Endothelial cell (in vitro differentiated cells): ENCODE results near the gene TNNI2. TPM values are rescaled to one million over a fixed set of nuclear protein-coding genes. Genes with fewer than 3 reads are reported as not detected.

ENCODE experiments used
- DNase-seq: peaks from one replicate; pipeline ENCODE4 v3.0.0; 2021; ENCODE audit warnings: low spot score
- H3K27ac Mint-ChIP-seq: one replicate; pipeline ENCODE4 v1.8.0; 2021; ENCODE audit warnings: mixed read lengths, inconsistent platforms; ENCODE audit not compliant: unreplicated experiment
- H3K27me3 Mint-ChIP-seq: one replicate; pipeline ENCODE4 v1.8.0; 2021; ENCODE audit warnings: mild to moderate bottlenecking, moderate library complexity, mixed read lengths, inconsistent platforms; ENCODE audit not compliant: unreplicated experiment
- H3K36me3 Mint-ChIP-seq: one replicate; pipeline ENCODE4 v1.8.0; 2021; ENCODE audit warnings: mild to moderate bottlenecking, low read depth, mixed read lengths, inconsistent platforms; ENCODE audit not compliant: unreplicated experiment
- H3K4me1 Mint-ChIP-seq: one replicate; pipeline ENCODE4 v1.8.0; 2021; ENCODE audit warnings: mild to moderate bottlenecking, mixed read lengths, inconsistent platforms; ENCODE audit not compliant: unreplicated experiment
- H3K4me3 Mint-ChIP-seq: one replicate; pipeline ENCODE4 v1.8.0; 2021; ENCODE audit warnings: mild to moderate bottlenecking, mixed read lengths, inconsistent platforms; ENCODE audit not compliant: unreplicated experiment
- H3K9me3 Mint-ChIP-seq: one replicate; pipeline ENCODE4 v1.8.0; 2021; ENCODE audit warnings: mixed read lengths, inconsistent platforms; ENCODE audit not compliant: unreplicated experiment
- total RNA-seq: library from RNA; stranded (reverse); fragmentation: NEBNext Ultra II Directional; extraction: Animal tissue kit (Norgen Biotek cat#: 25700); gene quantifications from one replicate; pipeline ENCODE4 v1.2.1, GENCODE V29; 2021; ENCODE audit not compliant: unreplicated experiment
- TF ChIP-seq, protein P1 (sequence below): fragments of 200-600 bp; sonication (generic); IDR thresholded peaks from one replicate; pipeline ENCODE4 v1.5.0; 2021; ENCODE audit warnings: antibody characterized with exemption; ENCODE audit not compliant: unreplicated experiment

Gene TNNI2
- total RNA-seq, 1 donor from 2014 or later: not detected

DNA sequence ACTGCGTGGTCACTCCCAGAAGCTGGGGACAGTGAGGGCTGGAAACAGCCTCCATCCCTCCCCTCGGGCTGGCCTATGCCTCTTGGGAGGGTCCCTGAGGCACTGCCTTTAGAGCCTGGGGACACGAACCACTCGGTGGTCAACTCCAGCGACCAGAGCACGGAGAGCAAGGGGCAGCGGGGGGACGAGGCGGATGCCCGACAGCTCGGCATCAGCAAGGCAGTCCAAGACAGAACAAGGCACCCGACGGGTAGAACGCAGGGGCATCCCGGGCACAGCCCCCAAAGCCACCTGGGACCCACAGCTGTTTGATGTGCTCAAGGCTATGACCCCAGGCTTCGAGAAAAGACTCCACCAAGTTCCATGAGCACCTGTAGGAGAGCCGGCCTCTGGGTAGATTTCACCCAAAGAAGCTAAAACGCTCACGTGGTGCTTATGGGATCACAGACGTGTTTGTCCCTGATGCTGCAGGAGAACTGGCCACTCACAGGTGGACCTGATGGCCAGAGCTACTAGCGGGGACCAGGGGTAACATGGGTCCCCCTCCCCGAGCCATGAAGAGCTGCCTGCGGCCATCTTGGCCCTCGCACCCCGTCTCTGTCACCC lies 13.6 kb downstream of the TNNI2 start:
- Mint-ChIP-seq H3K9me3 (no peaks in the 10 kb centered on the region), H3K27ac (no peak overlapping the region), H3K4me1 (no peaks in the 10 kb centered on the region), H3K27me3 (peaks cover 10% of the 10 kb centered on the region), H3K4me3 (no peak overlapping the region), H3K36me3 (no peaks in the 10 kb centered on the region)
- TF ChIP-seq, protein P1, sequence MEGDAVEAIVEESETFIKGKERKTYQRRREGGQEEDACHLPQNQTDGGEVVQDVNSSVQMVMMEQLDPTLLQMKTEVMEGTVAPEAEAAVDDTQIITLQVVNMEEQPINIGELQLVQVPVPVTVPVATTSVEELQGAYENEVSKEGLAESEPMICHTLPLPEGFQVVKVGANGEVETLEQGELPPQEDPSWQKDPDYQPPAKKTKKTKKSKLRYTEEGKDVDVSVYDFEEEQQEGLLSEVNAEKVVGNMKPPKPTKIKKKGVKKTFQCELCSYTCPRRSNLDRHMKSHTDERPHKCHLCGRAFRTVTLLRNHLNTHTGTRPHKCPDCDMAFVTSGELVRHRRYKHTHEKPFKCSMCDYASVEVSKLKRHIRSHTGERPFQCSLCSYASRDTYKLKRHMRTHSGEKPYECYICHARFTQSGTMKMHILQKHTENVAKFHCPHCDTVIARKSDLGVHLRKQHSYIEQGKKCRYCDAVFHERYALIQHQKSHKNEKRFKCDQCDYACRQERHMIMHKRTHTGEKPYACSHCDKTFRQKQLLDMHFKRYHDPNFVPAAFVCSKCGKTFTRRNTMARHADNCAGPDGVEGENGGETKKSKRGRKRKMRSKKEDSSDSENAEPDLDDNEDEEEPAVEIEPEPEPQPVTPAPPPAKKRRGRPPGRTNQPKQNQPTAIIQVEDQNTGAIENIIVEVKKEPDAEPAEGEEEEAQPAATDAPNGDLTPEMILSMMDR: no peak
- DNase-seq: no peak

DNA sequence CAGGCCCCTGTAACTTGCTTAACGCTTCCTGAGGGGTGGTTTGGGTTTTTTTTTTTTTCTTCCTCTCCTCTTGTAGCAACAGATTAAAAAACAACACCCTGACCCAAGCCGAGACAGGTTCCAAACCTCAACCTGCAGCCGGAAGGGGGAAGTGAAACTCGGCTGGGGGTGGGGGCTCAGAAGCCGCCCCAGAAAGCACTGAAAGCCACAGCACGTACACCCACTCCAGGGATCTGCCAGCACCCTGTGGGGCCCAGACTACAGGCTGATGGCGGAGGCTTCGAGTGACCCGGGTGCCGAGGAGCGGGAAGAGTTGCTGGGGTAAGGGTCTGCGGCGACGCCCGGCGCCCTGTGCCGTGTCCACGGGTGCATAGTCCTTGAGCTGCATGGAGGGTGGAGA lies 14.1 kb downstream of the TNNI2 start, which contains the start of gene LSP1:
Gene LSP1, plus strand, starts transcription at position 208 of the 400 bp plus-strand sequence. Its CDS starts 61 bp downstream, at position 269.
- H3K27ac Mint-ChIP-seq: no peak within 1 kb of the TSS
- no peaks in the 10 kb centered on the region for H3K4me1 Mint-ChIP-seq
- no peak within 1 kb of the TSS for H3K4me3 Mint-ChIP-seq
- TF ChIP-seq, protein P1: no peak
- peaks cover 10% of the 10 kb centered on the region for H3K27me3 Mint-ChIP-seq
- no peak for DNase-seq
- H3K36me3 Mint-ChIP-seq: no peaks in the 10 kb centered on the region
- no peaks in the 10 kb centered on the region for H3K9me3 Mint-ChIP-seq

DNA sequence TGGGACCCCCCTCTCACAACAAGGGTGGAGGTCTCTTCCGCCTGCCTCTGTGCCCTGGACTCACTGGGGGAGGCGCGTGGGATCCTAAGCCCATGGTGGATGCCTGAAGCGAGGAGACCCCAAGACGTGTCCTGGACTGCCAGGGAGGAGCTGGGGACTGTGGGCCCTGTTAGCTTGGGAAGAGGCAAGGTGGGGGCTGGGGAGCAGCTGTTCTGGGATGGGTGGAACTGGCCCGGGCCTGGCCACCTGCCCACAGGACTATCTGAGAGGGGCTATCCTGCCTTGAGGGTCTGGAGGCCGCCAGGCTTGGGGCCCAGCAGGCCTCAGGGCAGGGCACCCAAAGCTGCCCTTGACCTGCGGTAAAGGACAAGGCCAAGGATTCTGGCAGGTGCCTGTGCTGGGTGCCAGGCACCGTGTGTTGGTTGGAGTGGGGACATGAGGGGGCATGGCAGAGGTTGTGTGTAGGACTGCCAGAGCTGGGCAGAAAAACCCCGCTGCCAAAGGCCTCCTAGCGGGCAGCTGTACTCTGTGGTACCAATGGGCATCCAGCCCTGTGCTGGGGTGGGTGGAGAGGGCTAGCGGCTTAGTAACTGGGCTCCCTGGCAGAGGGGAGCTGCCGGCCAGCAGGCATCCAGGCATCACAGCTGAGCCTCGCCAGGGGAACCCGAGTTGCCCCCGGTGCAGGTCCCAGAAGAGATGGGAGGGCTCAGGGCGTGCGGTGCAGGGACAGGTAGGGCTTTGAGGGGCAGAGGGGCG lies 14.8 kb downstream of the TNNI2 start:
- H3K4me1 Mint-ChIP-seq: no peaks in the 10 kb centered on the region
- no peaks in the 10 kb centered on the region for H3K36me3 Mint-ChIP-seq
- TF ChIP-seq, protein P1: no peak
- H3K4me3 Mint-ChIP-seq: no peak overlapping the region
- DNase-seq: no peak
- no peaks in the 10 kb centered on the region for H3K9me3 Mint-ChIP-seq
- no peak overlapping the region for H3K27ac Mint-ChIP-seq
- peaks cover 10% of the 10 kb centered on the region for H3K27me3 Mint-ChIP-seq

DNA sequence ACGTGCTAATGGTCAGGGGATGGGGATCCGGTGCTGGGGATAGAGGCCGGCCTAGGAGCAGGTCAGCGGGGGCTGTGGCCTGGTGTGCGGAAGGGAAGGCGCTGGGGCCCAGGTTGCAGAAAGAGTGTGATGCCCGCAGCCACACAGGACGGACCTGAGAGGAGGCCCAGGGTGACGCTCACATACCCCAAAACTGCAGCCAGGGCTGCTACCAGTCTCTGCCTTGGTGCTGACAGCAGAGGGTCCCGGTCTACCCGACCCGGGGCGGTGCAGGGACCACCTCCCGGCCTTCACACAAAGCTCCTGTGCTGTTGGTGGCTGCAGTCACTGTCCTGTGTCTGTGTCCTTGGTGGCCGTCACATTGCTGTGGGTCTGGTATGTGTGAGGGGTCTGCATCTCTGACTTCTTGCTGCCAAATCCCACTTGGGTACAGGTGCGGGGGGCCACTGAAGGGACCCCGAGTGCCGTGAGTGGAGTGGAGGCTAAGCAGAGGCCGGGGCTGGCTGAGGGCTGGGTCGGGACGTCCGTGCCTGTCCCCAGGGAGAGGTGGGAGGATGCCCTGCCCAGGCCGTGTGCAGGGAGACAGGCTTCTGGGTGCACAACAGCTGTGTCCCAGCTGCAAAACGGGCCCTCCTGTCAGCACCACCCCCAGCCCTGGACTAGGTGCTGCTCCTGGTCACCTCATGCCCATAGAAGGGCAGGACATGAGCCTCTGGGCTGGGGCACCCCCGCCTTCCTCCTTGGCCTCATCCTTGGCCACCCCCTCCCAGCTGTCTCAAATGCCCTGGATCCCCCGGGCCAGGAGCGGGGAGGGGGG lies 15.6 kb downstream of the TNNI2 start:
- no peak for DNase-seq
- peaks cover 8% of the 10 kb centered on the region for H3K27me3 Mint-ChIP-seq
- no peak overlapping the region for H3K27ac Mint-ChIP-seq
- H3K4me1 Mint-ChIP-seq: no peaks in the 10 kb centered on the region
- TF ChIP-seq, protein P1: no peak
- H3K4me3 Mint-ChIP-seq: no peak overlapping the region
- H3K36me3 Mint-ChIP-seq: no peaks in the 10 kb centered on the region
- H3K9me3 Mint-ChIP-seq: no peaks in the 10 kb centered on the region
